Lower leg skin (tissue), 4 donors: ENCODE measurements around the gene ZNF580. TPM values are rescaled to one million over a fixed set of nuclear protein-coding genes. Genes with fewer than 3 reads are reported as not detected.

ENCODE experiments used
- DNase-seq, 2 donors: peaks; one replicate each; pipeline ENCODE4 v3.0.0-alpha.2; 2019; ENCODE audit warnings: low spot score in 2 of 2
- H3K4me3 ChIP-seq: fragments of 200-600 bp; sonication (generic); 2 replicates; pipeline ENCODE4 v1.5.1; 2017; ENCODE audit warnings: mild to moderate bottlenecking, low read depth; ENCODE audit not compliant: poor library complexity, severe bottlenecking
- CTCF ChIP-seq, 3 donors: fragments of 450-650 bp; IDR thresholded peaks; one replicate each; pipeline ENCODE4 v1.5.1; 2016; ENCODE audit warnings: antibody characterized with exemption in 3 of 3, mild to moderate bottlenecking in 3 of 3, moderate library complexity in 2 of 3
- POLR2A ChIP-seq, 2 donors: fragments of 450-650 bp; IDR thresholded peaks; one replicate each; pipeline ENCODE4 v1.6.1; 2016 to 2017; ENCODE audit warnings: antibody characterized with exemption in 2 of 2, mild to moderate bottlenecking in 1 of 2, moderate library complexity in 1 of 2
- WGBS, 2 donors: methylation state at CpG; one replicate each; pipeline ENCODE4 v1.1.5; 2018; 5-methylcytosine and 5-hydroxymethylcytosine counted together
- intact Hi-C: fragments of 100-400 bp; cut with DNase I; formaldehyde crosslinking; loops from one replicate; pipeline ENCODE4 v1.15.0; 2023; ENCODE audit warnings: low total_unique reads
- total RNA-seq, 4 donors: library from RNA; depleted of rRNA; stranded (reverse); fragments of >200 nt; gene quantifications; one replicate each; pipeline ENCODE4 v1.1.0, GENCODE V29; 2016

ZNF580 gene
- total RNA-seq, 4 donors from 2014 or later = 14.1 to 38.0 (median 22.9) TPM

GRCh38 chr19:55670280-55671053, 29.7 kb downstream of the ZNF580 start:
- intact Hi-C loops = loop anchor here (5.0 kb wide), 1 partner anchor 837 kb away; the partner anchor contains the start of gene ZNF471
- no peak for DNase-seq
- WGBS, 2 donors = 81 to 84% methylated on average over 22 to 23 of the region's 23 CpGs
- TF ChIP-seq POLR2A (IDR thresholded peaks at IDR 0.05) (no peak), CTCF (IDR thresholded peaks at IDR 0.05) (no peak)
- no peak overlapping the region for H3K4me3 ChIP-seq

GRCh38 chr19:55671054-55671378, 30.2 kb downstream of the ZNF580 start:
- H3K4me3 ChIP-seq = no peak overlapping the region
- no peak for DNase-seq
- 72 to 74% methylated on average over 2 of the region's 2 CpGs for WGBS, 2 donors

GRCh38 chr19:55672418-55672817, 31.6 kb downstream of the ZNF580 start:
- no peak overlapping the region for H3K4me3 ChIP-seq
- intact Hi-C loops = loop anchor here (5.0 kb wide), 1 partner anchor 835 kb away; the partner anchor contains the start of gene ZNF471
- no peak for DNase-seq
- 83 to 87% methylated on average over 5 of the region's 5 CpGs for WGBS, 2 donors
- TF ChIP-seq POLR2A (IDR thresholded peaks at IDR 0.05) = no peak
- no peak for TF ChIP-seq CTCF (IDR thresholded peaks at IDR 0.05)

More at GRCh38 chr19:55671054-55671378, 30.2 kb downstream of the ZNF580 start:
- intact Hi-C loops = loop anchor here (5.0 kb wide), 1 partner anchor 836 kb away; the partner anchor contains the start of gene ZNF471
- TF ChIP-seq POLR2A (IDR thresholded peaks at IDR 0.05) = no peak
- no peak for TF ChIP-seq CTCF (IDR thresholded peaks at IDR 0.05)

- H3K4me3 ChIP-seq = no peak overlapping the region
- no peak for DNase-seq
- intact Hi-C loops = loop anchor here (5.0 kb wide), 1 partner anchor 834 kb away; the partner anchor contains the start of gene ZNF471
- WGBS, 2 donors = 79 to 80% methylated on average over 9 of the region's 9 CpGs
- TF ChIP-seq CTCF (IDR thresholded peaks at IDR 0.05) = no peak
- no peak for TF ChIP-seq POLR2A (IDR thresholded peaks at IDR 0.05)
Measured at GRCh38 chr19:55673465-55673864, 32.7 kb downstream of the ZNF580 start.

DNA sequence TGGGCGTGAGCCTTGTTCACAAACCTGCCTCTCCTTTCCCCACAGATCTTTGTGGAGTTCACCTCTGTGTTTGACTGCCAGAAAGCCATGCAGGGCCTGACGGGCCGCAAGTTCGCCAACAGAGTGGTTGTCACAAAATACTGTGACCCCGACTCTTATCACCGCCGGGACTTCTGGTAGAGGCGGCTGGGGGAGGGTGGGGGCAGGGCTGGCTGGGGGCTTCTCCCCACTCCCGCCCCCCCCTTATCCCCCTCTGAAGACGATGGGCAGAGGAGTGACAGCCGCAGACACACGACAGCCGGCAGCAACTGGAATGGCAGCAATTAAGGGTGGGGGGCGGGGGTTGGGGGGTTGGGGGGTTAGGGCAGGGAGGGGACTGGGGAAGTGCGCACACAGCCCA, 33.1 kb downstream of the ZNF580 start:
- H3K4me3 ChIP-seq = no peak overlapping the region
- DNase-seq = no peak
- intact Hi-C loops = loop anchor here (5.0 kb wide), 1 partner anchor 833 kb away; the partner anchor contains the start of gene ZNF471
- WGBS, 2 donors = 75 to 76% methylated on average over 15 of the region's 15 CpGs
- TF ChIP-seq CTCF (IDR thresholded peaks at IDR 0.05) (no peak), POLR2A (IDR thresholded peaks at IDR 0.05) (no peak)
